Skeletal muscle tissue (tissue), 4 donors: ENCODE results near the gene PPP1R36. TPM values are rescaled to one million over a fixed set of nuclear protein-coding genes. Genes with fewer than 3 reads are reported as not detected.
"Not testable (repeated sequence)": the region's sequence is repeated elsewhere in the genome, so short reads cannot be mapped to it uniquely, and the experiment has no call there.

Source experiments
- H3K27ac ChIP-seq: one replicate; pipeline ENCODE4 v1.7.0; 2013; ENCODE audit warnings: mild to moderate bottlenecking, low read depth, low read length, inconsistent platforms
- H3K27me3 ChIP-seq, 3 donors: one replicate each; pipeline ENCODE4 v1.7.0; 2013; ENCODE audit warnings: low read length in 3 of 3; ENCODE audit not compliant: control insufficient read depth in 3 of 3, insufficient read depth in 3 of 3
- H3K36me3 ChIP-seq, 3 donors: one replicate each; pipeline ENCODE4 v1.7.0; 2013; ENCODE audit warnings: low read length in 3 of 3; ENCODE audit not compliant: control insufficient read depth in 3 of 3, insufficient read depth in 3 of 3
- H3K4me1 ChIP-seq, 3 donors: one replicate each; pipeline ENCODE4 v1.7.0; 2013; ENCODE audit warnings: low read length in 3 of 3, mild to moderate bottlenecking in 3 of 3; ENCODE audit not compliant: control insufficient read depth in 3 of 3, insufficient read depth in 3 of 3
- H3K4me3 ChIP-seq, 3 donors: one replicate each; pipeline ENCODE4 v1.7.0; 2013; ENCODE audit warnings: low read length in 3 of 3
- H3K9ac ChIP-seq, 3 donors: one replicate each; pipeline ENCODE4 v1.7.0; 2013; ENCODE audit warnings: low read length in 3 of 3, mild to moderate bottlenecking in 3 of 3, moderate library complexity in 2 of 3, low read depth in 1 of 3
- H3K9me3 ChIP-seq, 3 donors: one replicate each; pipeline ENCODE4 v1.7.0; 2013; ENCODE audit warnings: low read length in 3 of 3; ENCODE audit not compliant: control insufficient read depth in 3 of 3
- total RNA-seq: library from RNA; depleted of rRNA; stranded (reverse); fragments of >200 nt; gene quantifications from one replicate; pipeline ENCODE4 v1.2.3, GENCODE V29; 2014
- donor health status: Osteomylitis.

Gene PPP1R36
- total RNA-seq, 1 donor from 2014 or later = 0.52 TPM

- not testable (repeated sequence) for H3K27ac ChIP-seq
- peaks cover 9 to 14% (median 12%) of the 10 kb centered on the region in 3 donors for H3K4me1 ChIP-seq
Observed at GRCh38 chr14:64517667-64518066, 32.1 kb upstream of the PPP1R36 start.

GRCh38 chr14:64518229-64518628 is 31.5 kb upstream of the PPP1R36 start:
- peaks cover 0 to 19% (median 11%) of the 10 kb centered on the region in 3 donors for H3K36me3 ChIP-seq
- H3K4me3 ChIP-seq = no peak overlapping the region
- no peaks in the 10 kb centered on the region for H3K27me3 ChIP-seq
- H3K9ac ChIP-seq = no peak overlapping the region
- no peaks in the 10 kb centered on the region for H3K9me3 ChIP-seq
- peaks cover 4 to 9% (median 8%) of the 10 kb centered on the region in 3 donors for H3K4me1 ChIP-seq
- no peak overlapping the region for H3K27ac ChIP-seq

More at GRCh38 chr14:64517667-64518066, 32.1 kb upstream of the PPP1R36 start:
- H3K36me3 ChIP-seq = peaks cover 0 to 13% (median 9%) of the 10 kb centered on the region in 3 donors
- H3K9ac ChIP-seq, H3K9me3 ChIP-seq, H3K27me3 ChIP-seq, H3K4me3 ChIP-seq: not testable (repeated sequence)

GRCh38 chr14:64520699-64521098 is 29.1 kb upstream of the PPP1R36 start:
- H3K9me3 ChIP-seq = no peaks in the 10 kb centered on the region
- peaks cover 4 to 9% (median 8%) of the 10 kb centered on the region in 3 donors for H3K4me1 ChIP-seq
- H3K9ac ChIP-seq = no peak overlapping the region
- H3K27me3 ChIP-seq = no peaks in the 10 kb centered on the region
- peaks cover 0 to 21% (median 15%) of the 10 kb centered on the region in 3 donors for H3K36me3 ChIP-seq
- H3K4me3 ChIP-seq = no peak overlapping the region
- no peak overlapping the region for H3K27ac ChIP-seq

- Histone ChIP-seq H3K36me3 (peaks cover 0 to 21% (median 15%) of the 10 kb centered on the region in 3 donors), H3K9ac (no peak overlapping the region), H3K27ac (no peak overlapping the region), H3K27me3 (no peaks in the 10 kb centered on the region), H3K4me3 (no peak overlapping the region), H3K4me1 (peaks cover 4 to 6% (median 4%) of the 10 kb centered on the region in 3 donors), H3K9me3 (no peaks in the 10 kb centered on the region)
Observed at GRCh38 chr14:64522591-64523355, 27.0 kb upstream of the PPP1R36 start.

- Histone ChIP-seq H3K4me3 (no peak overlapping the region), H3K27me3 (no peaks in the 10 kb centered on the region), H3K9ac (no peak overlapping the region), H3K9me3 (no peaks in the 10 kb centered on the region), H3K36me3 (peaks cover 0 to 21% (median 15%) of the 10 kb centered on the region in 3 donors), H3K27ac (no peak overlapping the region), H3K4me1 (no peaks in the 10 kb centered on the region)
Observed at GRCh38 chr14:64525354-64525753, 24.4 kb upstream of the PPP1R36 start.

GRCh38 chr14:64531567-64531966 is 18.2 kb upstream of the PPP1R36 start:
- Histone ChIP-seq H3K27ac (no peak overlapping the region), H3K9me3 (no peaks in the 10 kb centered on the region), H3K4me1 (no peaks in the 10 kb centered on the region), H3K9ac (no peak overlapping the region), H3K27me3 (no peaks in the 10 kb centered on the region), H3K4me3 (no peak overlapping the region), H3K36me3 (no peaks in the 10 kb centered on the region)

GRCh38 chr14:64536488-64537245 is 13.1 kb upstream of the PPP1R36 start:
- Histone ChIP-seq H3K36me3 (no peaks in the 10 kb centered on the region), H3K9ac (no peak overlapping the region), H3K27me3 (peaks cover 0 to 5% (median 0%) of the 10 kb centered on the region in 3 donors), H3K4me1 (peaks cover 15 to 17% (median 16%) of the 10 kb centered on the region in 3 donors), H3K27ac (no peak overlapping the region), H3K9me3 (no peaks in the 10 kb centered on the region), H3K4me3 (no peak overlapping the region)

GRCh38 chr14:64540208-64541202 is 9.3 kb upstream of the PPP1R36 start, which contains the start of gene HSPA2:
Gene HSPA2, plus strand, starts transcription at chr14:64540741. Its CDS starts 109 bp downstream, at chr14:64540850.
- H3K36me3 ChIP-seq = no peaks in the 10 kb centered on the region
- no peaks in the 10 kb centered on the region for H3K9me3 ChIP-seq
- peaks cover 18 to 24% (median 23%) of the 10 kb centered on the region in 3 donors for H3K4me1 ChIP-seq
- H3K27me3 ChIP-seq = peaks cover 0 to 5% (median 0%) of the 10 kb centered on the region in 3 donors
- peak within 1 kb of the TSS; percentile 76 to 87 (median 85) for H3K9ac ChIP-seq
- H3K27ac ChIP-seq = peak within 1 kb of the TSS; percentile 84
- peak within 1 kb of the TSS; percentile 91 to 96 (median 93) for H3K4me3 ChIP-seq

GRCh38 chr14:64541261-64541971 is 8.3 kb upstream of the PPP1R36 start:
- peak overlapping the region; percentile 35 to 83 (median 77) for H3K9ac ChIP-seq
- peak overlapping the region; percentile 91 to 96 (median 93) for H3K4me3 ChIP-seq
- no peak overlapping the region for H3K27ac ChIP-seq
- no peaks in the 10 kb centered on the region for H3K36me3 ChIP-seq
- no peaks in the 10 kb centered on the region for H3K9me3 ChIP-seq
- H3K27me3 ChIP-seq = peaks cover 0 to 5% (median 0%) of the 10 kb centered on the region in 3 donors
- H3K4me1 ChIP-seq = peaks cover 18 to 24% (median 23%) of the 10 kb centered on the region in 3 donors
